ENCODE results near the gene GPR137B. TPM values are rescaled to one million over a fixed set of nuclear protein-coding genes. Genes with fewer than 3 reads are reported as not detected.

The GPR137B gene
- total and polyA plus RNA-seq, 2 of the 8 experiments (the other 6 are each of a cell fraction or from before 2014, with no cell fraction given): 6.9 to 7.7 TPM

DNA sequence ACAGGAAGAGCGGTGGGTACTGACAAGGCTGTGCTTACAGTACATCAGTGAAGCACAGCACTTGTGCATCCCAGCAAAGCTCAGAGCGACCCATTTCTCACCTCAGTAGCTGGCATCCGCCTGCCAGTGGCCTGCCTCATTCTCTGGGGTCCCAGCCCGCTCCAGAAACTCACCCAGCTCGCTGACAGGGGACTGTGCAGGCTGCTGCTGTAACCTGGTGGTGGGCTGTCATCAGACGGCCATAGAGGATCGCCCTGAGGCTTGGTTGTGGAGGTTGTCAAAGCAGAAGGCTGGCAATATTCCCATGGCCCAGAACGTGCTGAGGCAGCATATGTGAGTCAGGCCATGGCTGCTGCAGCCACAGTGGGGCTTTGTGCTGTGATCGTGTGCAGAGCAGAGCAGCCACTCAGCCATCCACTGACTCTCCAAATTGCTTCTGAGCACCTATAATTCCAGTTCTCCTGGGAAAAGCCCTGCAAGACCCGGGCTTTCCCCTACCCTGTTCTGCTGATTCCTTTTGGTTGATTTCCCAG is 13.6 kb upstream of the GPR137B start:
- Histone ChIP-seq H2BK5ac (ENCODE audit: low read depth, low read length) (0 out of 2 replicates have a peak overlapping the region, but pooled peaks have one; percentile 39), H3K18ac (ENCODE audit: extremely low read depth, low read length) (peak overlapping the region; percentile 90; the same call in 1 of the 2 replicates), H4K8ac (ENCODE audit: extremely low read depth, insufficient read depth, low read length) (peak overlapping the region; percentile 71; the same call in 1 of the 2 replicates), H2BK120ac (replicated peaks; ENCODE audit: low read depth, low read length) (no peak overlapping the region), H3K36me3 (ENCODE audit: control insufficient read depth in 2 of 4, insufficient read depth in 4 of 4, low read length in 3 of 4) (no peaks in the 10 kb centered on the region), H2BK15ac (ENCODE audit: low read length) (peak overlapping the region; percentile 90; the same call in 1 of the 2 replicates), H2BK12ac (ENCODE audit: low read depth, low read length) (peak overlapping the region; percentile 44; the same call in 1 of the 2 replicates), H3K4me3 (ENCODE audit: extremely low read depth in 1 of 4, insufficient read depth in 2 of 4, low read depth in 3 of 4, low read length in 4 of 4) (no peak overlapping the region), H3K27ac (ENCODE audit: low read depth, low read length) (no peak overlapping the region), H3K4me1 (replicated peaks in 1 of 4; ENCODE audit: control insufficient read depth in 3 of 4, insufficient read depth in 4 of 4, low read length in 3 of 4) (peaks cover 0 to 10% (median 6%) of the 10 kb centered on the region in 4 experiments; a peak in 5 of 7 replicates), H3K56ac (replicated peaks; ENCODE audit: insufficient read length, low read depth, low read length) (no peak overlapping the region), H4K20me1 (replicated peaks in 1 of 2; ENCODE audit: control insufficient read depth in 1 of 2, insufficient read depth in 2 of 2, low read length in 2 of 2) (no peaks in the 10 kb centered on the region), H3K9me3 (ENCODE audit: insufficient read depth in 2 of 2, low read depth in 1 of 2, low read length in 1 of 2) (no peaks in the 10 kb centered on the region), H3K23ac (ENCODE audit: insufficient read length) (no peak overlapping the region), H3K9ac (replicated peaks in 1 of 4; ENCODE audit: extremely low read depth in 1 of 4, low read depth in 3 of 4, low read length in 3 of 4) (no peak overlapping the region), H3K79me2 (ENCODE audit: control insufficient read depth in 1 of 2, insufficient read depth in 2 of 2, low read length in 2 of 2) (no peaks in the 10 kb centered on the region), H2AFZ (ENCODE audit: low read length) (0 out of 2 replicates have a peak overlapping the region, but pooled peaks have one; percentile 79), H2BK20ac (ENCODE audit: low read length) (peak overlapping the region; percentile 90; the same call in 1 of the 2 replicates), H4K91ac (replicated peaks; ENCODE audit: insufficient read length, low read length) (no peak overlapping the region), H3K4me2 (ENCODE audit: insufficient read depth in 1 of 2, low read depth in 2 of 2, low read length in 2 of 2) (peak overlapping the region; percentile 30 to 47; a peak in 2 of 4 replicates), H3K23me2 (ENCODE audit: low read depth, low read length) (no peaks in the 10 kb centered on the region; the same call in 1 of the 2 replicates), H3K14ac (ENCODE audit: insufficient read length) (no peak overlapping the region), H4K5ac (ENCODE audit: insufficient read length, low read depth, low read length) (no peak overlapping the region), H3K4ac (replicated peaks; ENCODE audit: insufficient read length, low read depth, low read length) (no peak overlapping the region), H3K27me3 (replicated peaks in 1 of 4; ENCODE audit: control insufficient read depth in 3 of 4, extremely low read depth in 1 of 4, insufficient read depth in 3 of 4, low read length in 3 of 4) (no peaks in the 10 kb centered on the region), H3K79me1 (ENCODE audit: low read depth, low read length) (no peaks in the 10 kb centered on the region), H2AK5ac (ENCODE audit: low read depth, low read length) (no peak overlapping the region)
- ChIA-PET POLR2A (ENCODE audit: partially characterized antibody) (interaction anchor here (1.8 kb wide), 1 partner anchor 13 kb away, joined by 4 read pairs; no protein-coding TSS in a partner anchor), CTCF (ENCODE audit: partially characterized antibody) (interaction anchor here (0.6 to 8.5 kb wide), 3 partner anchors 18 to 324 kb away, joined by 3 to 61 read pairs (median 3); no protein-coding TSS in a partner anchor)
- FAIRE-seq (no peak), DNase-seq (ENCODE audit: low read depth in 1 of 2, low spot score in 2 of 2) (no peak)
- WGBS, 2 experiments (ENCODE audit: extremely low coverage in 1 of 2, insufficient coverage in 1 of 2, insufficient read length in 1 of 2, insufficient replicate concordance in 2 of 2, low coverage in 1 of 2, low lambda C conversion rate in 2 of 2, missing lambda C conversion rate in 1 of 2): 92% methylated on average over 10 of the region's 10 CpGs; no CpG with 5 or more reads in 1 of the 2 experiments
- TF ChIP-seq, protein P1, sequence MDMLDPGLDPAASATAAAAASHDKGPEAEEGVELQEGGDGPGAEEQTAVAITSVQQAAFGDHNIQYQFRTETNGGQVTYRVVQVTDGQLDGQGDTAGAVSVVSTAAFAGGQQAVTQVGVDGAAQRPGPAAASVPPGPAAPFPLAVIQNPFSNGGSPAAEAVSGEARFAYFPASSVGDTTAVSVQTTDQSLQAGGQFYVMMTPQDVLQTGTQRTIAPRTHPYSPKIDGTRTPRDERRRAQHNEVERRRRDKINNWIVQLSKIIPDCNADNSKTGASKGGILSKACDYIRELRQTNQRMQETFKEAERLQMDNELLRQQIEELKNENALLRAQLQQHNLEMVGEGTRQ (IDR thresholded peaks at IDR 0.05; ENCODE audit: low read length): no peak
- peak; percentile 14; the same call in 1 of the 2 replicates for TF ChIP-seq MAFK (IDR thresholded peaks at IDR 0.05; ENCODE audit: low read depth, low read length)
- no peak for TF ChIP-seq SIRT6 (IDR thresholded peaks at IDR 0.05; ENCODE audit: low read length)
